Measurements from ENCODE around the gene TMCC1.
"Not testable (repeated sequence)": the region's sequence is repeated elsewhere in the genome, so short reads cannot be mapped to it uniquely, and the experiment has no call there.

The TMCC1 gene

DNA sequence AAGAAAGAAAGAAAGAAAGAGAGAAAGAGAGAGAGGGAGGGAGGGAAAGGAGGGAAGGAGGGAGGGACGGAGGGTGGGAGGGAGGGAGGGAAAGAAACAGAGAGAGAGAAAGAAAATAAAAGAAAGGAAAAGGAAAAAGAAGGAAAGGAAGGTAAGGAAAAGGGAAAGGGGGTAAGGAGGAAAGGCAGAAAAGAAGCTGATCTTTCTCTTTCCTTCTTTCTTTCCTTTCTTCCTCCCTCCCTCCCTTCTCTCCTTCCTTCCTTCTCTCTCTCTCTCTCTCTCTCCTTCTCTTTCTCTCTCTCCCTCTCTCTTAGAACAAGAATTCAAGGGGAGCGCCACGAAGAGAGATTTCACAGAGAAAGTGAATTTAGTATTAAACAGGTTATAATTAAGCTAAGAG, 25.8 kb upstream of the TMCC1 start:
- ChIA-PET POLR2A (no interaction called here), CTCF (interaction anchor here (1.3 to 2.0 kb wide), 3 partner anchors 10 to 24 kb away, joined by 3 to 6 read pairs (median 5); no protein-coding TSS in a partner anchor)
- TF ChIP-seq, protein P1, sequence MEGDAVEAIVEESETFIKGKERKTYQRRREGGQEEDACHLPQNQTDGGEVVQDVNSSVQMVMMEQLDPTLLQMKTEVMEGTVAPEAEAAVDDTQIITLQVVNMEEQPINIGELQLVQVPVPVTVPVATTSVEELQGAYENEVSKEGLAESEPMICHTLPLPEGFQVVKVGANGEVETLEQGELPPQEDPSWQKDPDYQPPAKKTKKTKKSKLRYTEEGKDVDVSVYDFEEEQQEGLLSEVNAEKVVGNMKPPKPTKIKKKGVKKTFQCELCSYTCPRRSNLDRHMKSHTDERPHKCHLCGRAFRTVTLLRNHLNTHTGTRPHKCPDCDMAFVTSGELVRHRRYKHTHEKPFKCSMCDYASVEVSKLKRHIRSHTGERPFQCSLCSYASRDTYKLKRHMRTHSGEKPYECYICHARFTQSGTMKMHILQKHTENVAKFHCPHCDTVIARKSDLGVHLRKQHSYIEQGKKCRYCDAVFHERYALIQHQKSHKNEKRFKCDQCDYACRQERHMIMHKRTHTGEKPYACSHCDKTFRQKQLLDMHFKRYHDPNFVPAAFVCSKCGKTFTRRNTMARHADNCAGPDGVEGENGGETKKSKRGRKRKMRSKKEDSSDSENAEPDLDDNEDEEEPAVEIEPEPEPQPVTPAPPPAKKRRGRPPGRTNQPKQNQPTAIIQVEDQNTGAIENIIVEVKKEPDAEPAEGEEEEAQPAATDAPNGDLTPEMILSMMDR (IDR thresholded peaks at IDR 0.05; ENCODE audit: control extremely low read depth, extremely low read depth, low read depth, missing control alignments): no peak
- no peak for DNase-seq (ENCODE audit: extremely low spot score)

DNA sequence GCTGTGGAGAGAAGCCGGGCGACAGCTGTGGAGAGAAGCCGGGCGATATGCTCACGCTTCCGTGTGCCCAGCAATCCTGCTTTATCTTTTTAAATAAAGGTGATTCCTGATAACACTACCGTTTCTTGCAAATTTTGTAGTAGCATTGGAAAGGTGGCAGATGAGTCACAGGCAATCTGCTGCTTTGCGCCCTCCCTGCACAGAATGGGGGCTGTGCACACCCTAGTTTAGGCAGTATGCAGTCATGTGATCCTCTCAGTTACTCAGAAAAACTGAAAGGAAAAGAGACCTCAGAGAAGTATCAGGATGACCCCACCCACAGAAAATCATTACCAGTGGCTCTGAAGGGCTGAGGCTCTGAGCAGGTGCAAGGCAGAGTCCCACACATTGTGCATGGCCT, 24.9 kb upstream of the TMCC1 start:
- ChIA-PET POLR2A (no interaction called here), CTCF (no interaction called here)
- TF ChIP-seq, protein P1 (IDR thresholded peaks at IDR 0.05; ENCODE audit: control extremely low read depth, extremely low read depth, low read depth, missing control alignments): no peak

DNA sequence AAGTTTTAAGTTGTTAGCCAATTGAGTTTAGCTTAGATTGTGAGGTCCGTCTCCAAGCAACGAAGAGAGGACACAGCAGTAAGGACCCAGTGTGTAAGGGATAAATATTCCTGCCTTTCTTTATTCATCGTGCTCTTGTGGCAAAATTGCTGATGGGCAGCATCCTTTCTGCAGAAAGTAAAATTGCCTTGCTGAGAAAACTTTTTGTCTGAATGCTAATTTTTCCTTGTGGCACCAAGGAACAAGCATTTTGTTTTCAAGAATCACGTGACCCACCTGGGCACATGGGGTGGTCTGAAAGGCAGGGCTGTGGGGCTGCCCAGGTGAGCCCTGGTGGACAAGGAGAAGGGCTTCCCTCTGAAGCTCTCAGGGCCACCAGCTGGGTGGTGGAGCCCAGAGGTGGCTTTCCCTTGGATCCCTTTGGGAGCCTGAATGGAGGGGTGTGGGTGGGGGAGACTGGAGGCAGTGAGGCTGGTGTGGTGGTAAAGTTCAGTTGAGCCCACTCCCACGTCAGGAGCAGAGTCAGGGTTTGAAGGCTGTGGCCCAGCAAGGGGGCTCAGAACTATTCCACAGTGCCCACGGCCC, 24.0 kb upstream of the TMCC1 start:
- no peak for DNase-seq (ENCODE audit: extremely low spot score)
- TF ChIP-seq, protein P1 (IDR thresholded peaks at IDR 0.05; ENCODE audit: control extremely low read depth, extremely low read depth, low read depth, missing control alignments): no peak
- POLR2A ChIA-PET: no interaction called here
- CTCF ChIA-PET: no interaction called here

More for the DNA sequence above, 24.9 kb upstream of the TMCC1 start:
- no peak for DNase-seq (ENCODE audit: extremely low spot score)

DNA sequence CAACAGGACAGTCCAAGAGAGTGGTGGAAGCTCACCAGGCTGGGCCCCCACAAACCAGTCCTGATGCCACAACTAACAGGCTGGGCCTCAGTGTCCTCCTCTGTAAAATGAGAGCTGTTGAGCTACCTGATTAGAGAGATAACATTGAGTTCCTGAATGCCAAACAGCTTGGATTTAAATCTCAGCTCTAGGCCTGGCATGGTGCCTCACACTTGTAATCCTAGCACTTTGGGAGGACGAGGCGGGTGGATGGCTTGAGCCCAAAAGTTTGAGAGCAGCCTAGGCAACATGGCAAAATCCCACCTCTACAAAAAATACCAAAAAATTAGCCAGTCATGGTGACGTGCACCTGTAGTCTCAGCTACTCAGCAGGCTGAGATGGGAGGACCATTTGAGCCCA, 20.1 kb upstream of the TMCC1 start:
- ChIA-PET CTCF (interaction anchor here (1.1 to 1.2 kb wide), 2 partner anchors 9 to 13 kb away, joined by 3 to 5 read pairs; no protein-coding TSS in a partner anchor), POLR2A (no interaction called here)
- DNase-seq (ENCODE audit: extremely low spot score): no peak

DNA sequence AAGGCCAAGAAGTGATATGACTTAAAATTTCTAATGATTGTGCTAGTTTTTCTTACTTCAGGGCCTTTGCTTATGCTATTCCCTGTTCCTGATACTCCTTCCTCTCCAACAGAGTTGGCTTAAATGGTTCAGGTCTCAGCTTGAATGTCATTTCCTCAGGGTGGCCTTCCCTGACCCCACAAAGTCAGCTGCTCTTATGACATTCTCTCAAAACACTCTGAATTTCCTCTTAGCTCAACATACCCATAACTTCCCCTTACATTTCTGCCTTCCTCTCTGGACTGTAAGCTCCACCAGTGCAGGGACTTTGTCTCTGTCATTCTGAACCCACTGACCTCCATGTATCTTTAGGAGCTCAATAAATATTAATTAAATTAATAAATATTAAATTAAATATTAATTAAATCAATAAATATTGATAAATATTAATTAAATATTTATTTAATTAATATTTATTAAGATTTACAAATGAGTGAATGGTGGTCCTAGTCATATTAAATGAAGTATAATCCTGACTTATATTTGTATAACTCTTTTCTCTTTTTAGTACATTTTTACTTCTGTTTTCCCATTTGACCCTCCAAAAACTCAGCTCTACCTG, 17.9 kb upstream of the TMCC1 start:
- DNase-seq (ENCODE audit: extremely low spot score): no peak
- TF ChIP-seq, protein P1 (IDR thresholded peaks at IDR 0.05; ENCODE audit: control extremely low read depth, extremely low read depth, low read depth, missing control alignments): no peak
- CTCF ChIA-PET: interaction anchor here (0.8 to 1.8 kb wide), 2 partner anchors 12 to 19 kb away, joined by 3 to 4 read pairs; no protein-coding TSS in a partner anchor
- POLR2A ChIA-PET: no interaction called here

More for the DNA sequence above, 20.1 kb upstream of the TMCC1 start:
- TF ChIP-seq, protein P1 (IDR thresholded peaks at IDR 0.05; ENCODE audit: control extremely low read depth, extremely low read depth, low read depth, missing control alignments): no peak

DNA sequence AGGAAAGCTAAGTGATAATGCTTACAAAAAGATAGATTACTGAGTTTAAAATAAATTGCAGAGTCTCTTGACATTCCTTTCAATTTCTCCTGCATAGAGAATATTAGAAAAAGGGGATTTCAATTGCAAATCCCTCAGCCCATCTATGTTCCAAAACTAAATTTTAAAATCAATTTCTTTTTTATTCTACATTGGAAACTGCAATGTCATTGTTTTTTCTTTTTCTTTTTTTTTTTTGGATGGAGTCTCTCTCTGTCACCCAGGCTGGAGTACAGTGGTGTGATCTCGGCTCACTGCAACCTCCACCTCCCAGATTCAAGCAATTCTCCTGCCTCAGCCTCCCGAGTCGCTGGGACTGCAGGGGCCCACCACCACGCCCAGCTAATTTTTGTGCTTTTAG, 15.7 kb upstream of the TMCC1 start:
- POLR2A ChIA-PET; DNase-seq (ENCODE audit: extremely low spot score): not testable (repeated sequence)
- CTCF ChIA-PET: interaction anchor here (2.2 kb wide), 1 partner anchor 33 kb away, joined by 6 read pairs; no protein-coding TSS in a partner anchor

DNA sequence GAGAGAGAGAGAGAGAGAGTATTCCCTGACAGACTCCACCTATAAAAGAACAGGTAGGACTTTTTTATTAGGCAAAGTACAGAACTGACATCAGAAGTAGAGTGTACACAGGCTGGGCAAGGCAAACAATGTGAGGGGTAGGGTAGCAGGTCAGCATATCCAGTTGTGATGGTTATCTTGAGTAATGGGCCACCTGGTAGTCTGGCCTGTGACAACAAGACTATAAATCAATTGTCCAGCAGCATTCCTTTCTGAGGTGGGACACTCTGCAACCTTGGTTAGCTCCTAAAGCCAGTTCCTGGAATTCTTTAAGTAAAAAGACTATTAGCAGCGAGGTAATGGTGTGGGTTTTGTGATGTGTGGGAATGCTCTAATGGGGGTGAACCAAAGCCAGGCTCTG, 14.9 kb upstream of the TMCC1 start:
- POLR2A ChIA-PET: no interaction called here
- TF ChIP-seq, protein P1 (IDR thresholded peaks at IDR 0.05; ENCODE audit: control extremely low read depth, extremely low read depth, low read depth, missing control alignments): no peak
- no peak for DNase-seq (ENCODE audit: extremely low spot score)
- CTCF ChIA-PET: interaction anchor here (1.2 to 2.2 kb wide), 3 partner anchors 32 to 111 kb away, joined by 3 to 6 read pairs (median 4); no protein-coding TSS in a partner anchor

DNA sequence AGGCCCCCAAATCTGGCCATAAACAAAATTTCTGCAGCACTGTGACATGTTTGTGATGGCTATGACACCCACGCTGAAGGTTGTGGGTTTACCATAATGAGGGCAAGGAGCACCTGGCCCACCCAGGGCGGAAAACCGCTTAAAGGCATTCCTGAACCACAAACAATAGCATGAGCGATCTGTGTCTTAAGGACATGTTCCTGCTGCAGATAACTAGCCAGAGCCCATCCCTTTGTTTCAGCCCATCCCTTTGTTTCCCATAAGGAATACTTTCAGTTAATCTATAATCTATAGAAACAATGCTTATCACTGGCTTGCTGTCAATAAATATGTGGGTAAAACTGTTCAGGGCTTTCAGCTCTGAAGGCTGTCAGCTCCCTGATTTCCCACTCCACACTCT, 7.8 kb upstream of the TMCC1 start:
- CTCF ChIA-PET; POLR2A ChIA-PET; DNase-seq (ENCODE audit: extremely low spot score): not testable (repeated sequence)
